ENCODE measurements around the gene HOXA3.

DNA sequence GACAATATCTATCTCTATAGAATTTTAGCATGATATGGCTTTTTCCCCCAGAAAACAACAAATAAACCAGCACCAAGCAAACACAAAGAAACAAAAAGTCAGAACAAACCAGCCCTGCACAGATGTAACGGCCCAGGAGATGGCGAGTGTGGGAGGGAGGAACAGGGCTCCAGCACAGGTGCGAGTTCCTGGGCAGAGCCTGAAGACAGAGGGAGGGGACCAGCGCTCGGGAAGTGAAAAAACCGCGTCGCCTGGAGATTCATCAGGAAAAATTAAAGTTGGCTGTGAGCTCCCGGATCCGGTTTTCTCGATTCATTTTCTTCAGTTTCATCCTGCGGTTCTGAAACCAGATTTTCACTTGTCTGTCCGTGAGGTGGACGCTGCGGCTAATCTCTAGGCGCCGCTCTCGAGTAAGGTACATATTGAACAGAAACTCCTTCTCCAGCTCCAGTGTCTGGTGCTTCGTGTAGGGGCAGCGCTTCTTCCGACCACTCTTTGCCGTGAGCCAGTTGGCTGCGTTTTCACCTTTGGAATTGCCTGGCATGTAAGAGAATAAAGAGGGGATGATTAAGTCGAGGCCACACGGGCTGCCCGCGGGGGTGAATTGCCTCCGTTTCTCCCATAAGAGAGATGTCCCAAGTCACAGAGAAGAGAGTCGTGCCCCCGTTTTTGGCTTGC is 19.4 kb upstream of the HOXA3 start:
- no peak for TF ChIP-seq EP300 (IDR thresholded peaks at IDR 0.05)
- TF ChIP-seq, protein P1, sequence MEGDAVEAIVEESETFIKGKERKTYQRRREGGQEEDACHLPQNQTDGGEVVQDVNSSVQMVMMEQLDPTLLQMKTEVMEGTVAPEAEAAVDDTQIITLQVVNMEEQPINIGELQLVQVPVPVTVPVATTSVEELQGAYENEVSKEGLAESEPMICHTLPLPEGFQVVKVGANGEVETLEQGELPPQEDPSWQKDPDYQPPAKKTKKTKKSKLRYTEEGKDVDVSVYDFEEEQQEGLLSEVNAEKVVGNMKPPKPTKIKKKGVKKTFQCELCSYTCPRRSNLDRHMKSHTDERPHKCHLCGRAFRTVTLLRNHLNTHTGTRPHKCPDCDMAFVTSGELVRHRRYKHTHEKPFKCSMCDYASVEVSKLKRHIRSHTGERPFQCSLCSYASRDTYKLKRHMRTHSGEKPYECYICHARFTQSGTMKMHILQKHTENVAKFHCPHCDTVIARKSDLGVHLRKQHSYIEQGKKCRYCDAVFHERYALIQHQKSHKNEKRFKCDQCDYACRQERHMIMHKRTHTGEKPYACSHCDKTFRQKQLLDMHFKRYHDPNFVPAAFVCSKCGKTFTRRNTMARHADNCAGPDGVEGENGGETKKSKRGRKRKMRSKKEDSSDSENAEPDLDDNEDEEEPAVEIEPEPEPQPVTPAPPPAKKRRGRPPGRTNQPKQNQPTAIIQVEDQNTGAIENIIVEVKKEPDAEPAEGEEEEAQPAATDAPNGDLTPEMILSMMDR (IDR thresholded peaks at IDR 0.05) = no peak

Data from ovary (tissue), 3 donors.